GM18520 (cell line): ENCODE measurements around the gene ATP1B1.

ENCODE experiments used
- ATAC-seq: cut with Tn5 transposase; IDR thresholded peaks from one replicate; pipeline ENCODE4 v1.9.1; 2021; ENCODE audit not compliant: unreplicated experiment

ATP1B1 gene

GRCh38 chr1:169106095-169106920, at the start of gene ATP1B1:
ATP1B1 (plus strand) TSS chr1:169106690; CDS start chr1:169106830, 140 bp downstream.
- peak; percentile 85 for ATAC-seq

GRCh38 chr1:169059421-169059820, 47.1 kb upstream of the ATP1B1 start:
- no peak for ATAC-seq

- ATAC-seq: no peak
These were observed 46.3 kb upstream of the ATP1B1 start for GRCh38 chr1:169060043-169060722.

GRCh38 chr1:169060919-169061639, 45.4 kb upstream of the ATP1B1 start:
- no peak for ATAC-seq

- ATAC-seq: no peak
These were observed 44.3 kb upstream of the ATP1B1 start for GRCh38 chr1:169062152-169062551.

- ATAC-seq: no peak
These were observed 42.4 kb upstream of the ATP1B1 start for GRCh38 chr1:169064103-169064502.

- ATAC-seq: no peak
These were observed 35.9 kb upstream of the ATP1B1 start for GRCh38 chr1:169070547-169070946.

GRCh38 chr1:169070958-169071357, 35.5 kb upstream of the ATP1B1 start:
- ATAC-seq: no peak

GRCh38 chr1:169072945-169073725, 33.4 kb upstream of the ATP1B1 start:
- no peak for ATAC-seq

- no peak for ATAC-seq
These were observed 28.2 kb upstream of the ATP1B1 start for GRCh38 chr1:169078163-169078883.

GRCh38 chr1:169081503-169082123, 24.9 kb upstream of the ATP1B1 start:
- no peak for ATAC-seq

- no peak for ATAC-seq
These were observed 20.6 kb upstream of the ATP1B1 start for GRCh38 chr1:169085911-169086310.

GRCh38 chr1:169086603-169087455, 19.7 kb upstream of the ATP1B1 start:
- ATAC-seq: no peak

- no peak for ATAC-seq
These were observed 18.6 kb upstream of the ATP1B1 start for GRCh38 chr1:169087876-169088275.

GRCh38 chr1:169089776-169090175, 16.7 kb upstream of the ATP1B1 start:
- ATAC-seq: no peak

GRCh38 chr1:169090308-169090899, 16.1 kb upstream of the ATP1B1 start:
- no peak for ATAC-seq

- ATAC-seq: peak; percentile 35
These were observed 15.6 kb upstream of the ATP1B1 start for GRCh38 chr1:169090900-169091311.

- peak; percentile 53 for ATAC-seq
These were observed 15.0 kb upstream of the ATP1B1 start for GRCh38 chr1:169091480-169091941.
